HG03135 (cell line): ENCODE data around the gene SHKBP1.
"Not testable (repeated sequence)": the region's sequence is repeated elsewhere in the genome, so short reads cannot be mapped to it uniquely, and the experiment has no call there.

Source experiments
- ATAC-seq: cut with Tn5 transposase; IDR thresholded peaks from one replicate; pipeline ENCODE4 v1.9.1; 2021; ENCODE audit warnings: mild to moderate bottlenecking, moderate library complexity; ENCODE audit not compliant: unreplicated experiment

Gene SHKBP1

GRCh38 chr19:40584007-40584406 is 7.3 kb downstream of the SHKBP1 start:
- ATAC-seq: no peak

GRCh38 chr19:40585241-40585981 is 8.7 kb downstream of the SHKBP1 start:
- no peak for ATAC-seq

- no peak for ATAC-seq
These were observed 9.3 kb downstream of the SHKBP1 start for GRCh38 chr19:40585982-40586422.

GRCh38 chr19:40586611-40587010 is 9.9 kb downstream of the SHKBP1 start:
- no peak for ATAC-seq

GRCh38 chr19:40588110-40588854 is 11.6 kb downstream of the SHKBP1 start:
- no peak for ATAC-seq

GRCh38 chr19:40588926-40589569 is 12.4 kb downstream of the SHKBP1 start:
- no peak for ATAC-seq

- no peak for ATAC-seq
These were observed 13.1 kb downstream of the SHKBP1 start for GRCh38 chr19:40589591-40590429.

GRCh38 chr19:40590464-40591265 is 14.0 kb downstream of the SHKBP1 start:
- no peak for ATAC-seq

GRCh38 chr19:40591724-40592123 is 15.1 kb downstream of the SHKBP1 start:
- not testable (repeated sequence) for ATAC-seq

- ATAC-seq: no peak
These were observed 15.5 kb downstream of the SHKBP1 start for GRCh38 chr19:40592170-40592569.

- ATAC-seq: no peak
These were observed 17.6 kb downstream of the SHKBP1 start for GRCh38 chr19:40594255-40594654.

GRCh38 chr19:40594657-40595091 is 18.0 kb downstream of the SHKBP1 start:
- no peak for ATAC-seq

- ATAC-seq: no peak
These were observed 20.1 kb downstream of the SHKBP1 start for GRCh38 chr19:40596608-40597328.

- no peak for ATAC-seq
These were observed 20.7 kb downstream of the SHKBP1 start for GRCh38 chr19:40597329-40597838.

GRCh38 chr19:40598121-40598917 is 21.6 kb downstream of the SHKBP1 start:
- no peak for ATAC-seq

GRCh38 chr19:40598918-40599307 is 22.2 kb downstream of the SHKBP1 start:
- no peak for ATAC-seq

- no peak for ATAC-seq
These were observed 22.7 kb downstream of the SHKBP1 start for GRCh38 chr19:40599331-40599901.
